ENCODE data around the gene TSPAN14.
"Not testable (repeated sequence)": the region's sequence is repeated elsewhere in the genome, so short reads cannot be mapped to it uniquely, and the experiment has no call there.

DNA sequence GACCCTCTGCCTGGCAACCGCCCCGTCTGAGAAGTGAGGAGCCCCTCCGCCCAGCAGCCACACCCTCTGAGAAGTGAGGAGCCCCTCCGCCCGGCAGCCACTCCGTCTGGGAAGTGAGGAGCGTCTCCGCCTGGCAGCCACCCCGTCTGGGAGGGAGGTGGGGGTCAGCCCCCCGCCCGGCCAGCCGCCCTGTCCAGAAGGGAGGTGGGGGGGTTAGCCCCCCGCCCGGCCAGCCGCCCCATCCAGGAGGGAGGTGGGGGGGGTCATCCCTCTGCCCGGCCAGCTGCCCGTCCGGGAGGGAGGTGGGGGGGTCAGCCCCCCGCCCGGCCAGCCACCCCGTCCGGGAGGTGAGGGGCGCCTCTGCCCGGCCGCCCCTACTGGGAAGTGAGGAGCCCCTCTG is 79.9 kb downstream of the TSPAN14 start:
- not testable (repeated sequence) for TF ChIP-seq POLR2A, POLR2AphosphoS5, TAF1, SPI1 (IDR thresholded peaks at IDR 0.05; ENCODE audit: low read depth, low read length)
